ENCODE data around the gene SMIM11.
"Not testable (repeated sequence)": the region's sequence is repeated elsewhere in the genome, so short reads cannot be mapped to it uniquely, and the experiment has no call there.

SMIM11 gene

DNA sequence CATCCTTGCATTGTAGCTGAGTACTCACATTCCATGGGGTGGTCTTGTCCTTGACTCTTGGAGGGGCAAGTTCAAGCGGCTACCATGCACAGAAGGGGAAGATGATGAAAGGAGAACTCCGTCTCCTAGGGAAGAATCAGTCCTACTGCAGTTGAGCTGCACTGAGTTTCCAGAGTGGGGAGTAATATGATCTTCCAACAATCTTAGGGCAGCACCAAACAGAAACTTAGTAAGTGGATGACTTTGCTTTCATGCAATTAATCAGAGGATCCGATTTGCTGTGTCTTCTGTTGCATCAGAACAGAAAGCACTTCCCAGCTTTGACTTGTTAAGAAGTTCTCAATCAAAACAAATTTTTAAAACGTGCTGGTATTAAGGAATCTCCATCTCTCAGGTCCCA is 48.5 kb downstream of the SMIM11 start, which contains the start of gene SMIM34:
Gene SMIM34, minus strand, starts transcription at position 147 of the 400 bp plus-strand sequence. Its CDS starts 112 bp downstream, at position 35.
- not testable (repeated sequence) for DNase-seq (ENCODE audit: low read depth)

DNA sequence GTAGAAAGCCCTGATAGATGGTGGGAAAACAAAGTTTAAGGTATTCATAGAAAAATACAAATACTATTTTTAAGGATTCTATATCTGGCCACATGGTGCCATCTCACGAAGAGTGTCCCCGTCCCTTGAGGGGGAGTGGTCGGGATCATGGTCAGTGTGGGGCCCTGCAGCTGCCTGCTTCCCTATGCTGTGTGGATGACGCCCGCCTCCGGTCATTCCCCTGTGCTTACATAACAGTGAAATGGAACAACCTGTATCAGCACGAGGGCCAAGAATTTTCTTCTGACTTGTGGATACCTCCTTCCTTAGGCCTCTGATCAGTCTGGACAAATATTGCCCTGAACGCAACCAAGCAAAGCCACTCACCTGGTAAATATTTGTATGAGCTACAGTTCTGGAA is 52.0 kb downstream of the SMIM11 start:
- not testable (repeated sequence) for DNase-seq (ENCODE audit: low read depth)

GRCh38 chr21:34428441-34428840 is 53.1 kb downstream of the SMIM11 start:
- not testable (repeated sequence) for DNase-seq (ENCODE audit: low read depth)

GRCh38 chr21:34429710-34430109 is 54.4 kb downstream of the SMIM11 start:
- not testable (repeated sequence) for DNase-seq (ENCODE audit: low read depth)

All from amniotic epithelial cell (primary cell).